ENCODE measurements around the gene HHAT. TPM values are rescaled to one million over a fixed set of nuclear protein-coding genes. Genes with fewer than 3 reads are reported as not detected.

HHAT gene
- total and polyA plus RNA-seq, 2 of the 4 experiments (the other 2 are of a cell fraction) = 1.7 to 2.5 TPM

- Histone ChIP-seq H3K4me1 (ENCODE audit: control insufficient read depth, insufficient read depth, low read length) (peaks cover 10% of the 10 kb centered on the region), H2BK15ac (ENCODE audit: low read depth, low read length) (no peak overlapping the region), H3K18ac (ENCODE audit: low read depth, low read length) (no peak overlapping the region), H4K20me1 (ENCODE audit: insufficient read depth, low read length) (no peaks in the 10 kb centered on the region; the same call in 1 of the 2 replicates), H2AK9ac (replicated peaks; ENCODE audit: low read depth, low read length, poor library complexity) (no peak overlapping the region), H3K4me3 (ENCODE audit: insufficient read depth, low read depth, low read length) (no peak overlapping the region), H3K36me3 (ENCODE audit: control insufficient read depth, insufficient read depth, low read length) (no peaks in the 10 kb centered on the region), H3K79me1 (ENCODE audit: low read depth in 1 of 2, low read length in 2 of 2) (no peaks in the 10 kb centered on the region), H2BK5ac (ENCODE audit: low read depth, low read length, poor library complexity, severe bottlenecking) (no peak overlapping the region), H2AFZ (replicated peaks; ENCODE audit: low read length, poor library complexity) (no peak overlapping the region), H4K91ac (ENCODE audit: insufficient read depth, low read depth, low read length) (no peak overlapping the region), H4K8ac (ENCODE audit: low read depth in 2 of 2, low read length in 2 of 2) (no peak overlapping the region), H2BK120ac (ENCODE audit: low read depth, low read length) (no peak overlapping the region), H3K4me2 (ENCODE audit: low read depth, low read length) (no peak overlapping the region), H3K56ac (ENCODE audit: extremely low read depth, insufficient read depth, low read length) (no peak overlapping the region), H3K27ac (ENCODE audit: insufficient read depth, low read length) (no peak overlapping the region), H3K9ac (ENCODE audit: low read depth, low read length) (no peak overlapping the region), H3K9me1 (ENCODE audit: insufficient read depth, low read length) (peaks cover 9% of the 10 kb centered on the region), H3K4ac (ENCODE audit: low read depth, low read length) (no peak overlapping the region), H4K5ac (ENCODE audit: low read depth, low read length) (no peak overlapping the region), H2BK20ac (ENCODE audit: low read depth, low read length) (no peak overlapping the region), H2AK5ac (ENCODE audit: low read depth, low read length) (no peak overlapping the region), H3K9me3 (ENCODE audit: control insufficient read depth, insufficient read depth, low read length) (no peaks in the 10 kb centered on the region), H3K27me3 (ENCODE audit: control insufficient read depth, insufficient read depth, low read length) (no peaks in the 10 kb centered on the region), H3K14ac (replicated peaks; ENCODE audit: low read depth, low read length) (no peak overlapping the region), H3K23ac (ENCODE audit: low read depth, low read length) (no peak overlapping the region)
- WGBS, 2 experiments (ENCODE audit: extremely low coverage in 2 of 2, insufficient read length in 1 of 2) = no CpG with 5 or more reads among the region's 3 CpGs
- BruUV-seq (replicated peaks) = no TSS peak
- intact Hi-C loops (cut with micrococcal nuclease) (loop anchor here (5.0 kb wide), 1 partner anchor 663 kb away; the partner anchor contains the start of gene RCOR3), dilution Hi-C loops (cut with HindIII; ENCODE audit: low sequenced_read_pairs, unreplicated experiment) (no loop called here), in situ Hi-C loops (cut with MboI; ENCODE audit: low sequenced_read_pairs) (loop anchor here (25.0 kb wide), 1 partner anchor 182 kb away; no protein-coding TSS in a partner anchor)
- DNase-seq = no peak
- TF ChIP-seq CEBPB (IDR thresholded peaks at IDR 0.05; ENCODE audit: low read depth, low read length) (no peak), POLR2A (IDR thresholded peaks at IDR 0.05; ENCODE audit: low read depth, low read length) (no peak), MAZ (IDR thresholded peaks at IDR 0.05; ENCODE audit: borderline replicate concordance, low read depth, low read length) (no peak), BHLHE40 (IDR thresholded peaks at IDR 0.05; ENCODE audit: low read depth, low read length) (no peak), SMC3 (IDR thresholded peaks at IDR 0.05; ENCODE audit: low read depth, low read length) (no peak), MAFK (IDR thresholded peaks at IDR 0.05; ENCODE audit: low read depth, low read length) (no peak), RCOR1 (IDR thresholded peaks at IDR 0.05; ENCODE audit: insufficient replicate concordance, low read length) (no peak), NFE2L2 (IDR thresholded peaks at IDR 0.05; ENCODE audit: low read depth, low read length) (no peak), RFX5 (IDR thresholded peaks at IDR 0.05; ENCODE audit: low read depth, low read length) (no peak), MXI1 (IDR thresholded peaks at IDR 0.05; ENCODE audit: borderline replicate concordance, low read depth, low read length) (no peak), RAD21 (IDR thresholded peaks at IDR 0.05; ENCODE audit: low read length) (no peak), CHD1 (IDR thresholded peaks at IDR 0.05; ENCODE audit: low read depth, low read length) (no peak), USF2 (IDR thresholded peaks at IDR 0.05; ENCODE audit: low read depth, low read length) (no peak), FOS (IDR thresholded peaks at IDR 0.05; ENCODE audit: low read depth, low read length) (no peak), ELK1 (IDR thresholded peaks at IDR 0.05; ENCODE audit: borderline replicate concordance, low read depth, low read length) (no peak)
- TF ChIP-seq, protein P1, sequence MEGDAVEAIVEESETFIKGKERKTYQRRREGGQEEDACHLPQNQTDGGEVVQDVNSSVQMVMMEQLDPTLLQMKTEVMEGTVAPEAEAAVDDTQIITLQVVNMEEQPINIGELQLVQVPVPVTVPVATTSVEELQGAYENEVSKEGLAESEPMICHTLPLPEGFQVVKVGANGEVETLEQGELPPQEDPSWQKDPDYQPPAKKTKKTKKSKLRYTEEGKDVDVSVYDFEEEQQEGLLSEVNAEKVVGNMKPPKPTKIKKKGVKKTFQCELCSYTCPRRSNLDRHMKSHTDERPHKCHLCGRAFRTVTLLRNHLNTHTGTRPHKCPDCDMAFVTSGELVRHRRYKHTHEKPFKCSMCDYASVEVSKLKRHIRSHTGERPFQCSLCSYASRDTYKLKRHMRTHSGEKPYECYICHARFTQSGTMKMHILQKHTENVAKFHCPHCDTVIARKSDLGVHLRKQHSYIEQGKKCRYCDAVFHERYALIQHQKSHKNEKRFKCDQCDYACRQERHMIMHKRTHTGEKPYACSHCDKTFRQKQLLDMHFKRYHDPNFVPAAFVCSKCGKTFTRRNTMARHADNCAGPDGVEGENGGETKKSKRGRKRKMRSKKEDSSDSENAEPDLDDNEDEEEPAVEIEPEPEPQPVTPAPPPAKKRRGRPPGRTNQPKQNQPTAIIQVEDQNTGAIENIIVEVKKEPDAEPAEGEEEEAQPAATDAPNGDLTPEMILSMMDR (conservative IDR thresholded peaks at IDR 0.05; ENCODE audit: low read depth, low read length) = no peak
- CTCF ChIA-PET = no interaction called here
- no peak for ATAC-seq (ENCODE audit: low read depth)
- POLR2A ChIA-PET (ENCODE audit: unreplicated experiment) = no interaction called here
Measured at GRCh38 chr1:210594605-210595004, 265.9 kb downstream of the HHAT start.
